ENCODE results near the gene LEMD2.

- TF ChIP-seq TCF12 (IDR thresholded peaks at IDR 0.05) (no peak), MAX (IDR thresholded peaks at IDR 0.05; ENCODE audit: low read depth) (no peak), SIN3A (IDR thresholded peaks at IDR 0.05; ENCODE audit: borderline replicate concordance, low read depth, low read length) (no peak), CTCF (IDR thresholded peaks at IDR 0.05) (no peak), ZBTB33 (IDR thresholded peaks at IDR 0.05; ENCODE audit: borderline replicate concordance, low read depth) (no peak), POLR2AphosphoS5 (IDR thresholded peaks at IDR 0.05; ENCODE audit: low read depth, low read length) (no peak), PBX3 (IDR thresholded peaks at IDR 0.05) (no peak), GABPA (IDR thresholded peaks at IDR 0.05; ENCODE audit: low read depth) (no peak), TAF1 (IDR thresholded peaks at IDR 0.05; ENCODE audit: borderline replicate concordance, low read depth, low read length) (no peak)
These were observed 8.9 kb upstream of the LEMD2 start for GRCh38 chr6:33797626-33798342.
